ENCODE results near the gene MRPS18B. TPM values are rescaled to one million over a fixed set of nuclear protein-coding genes. Genes with fewer than 3 reads are reported as not detected.

MRPS18B gene
- total and polyA plus RNA-seq, 2 of the 13 experiments (the other 11 are each of a cell fraction or from before 2014, with no cell fraction given), result 125 to 131 TPM

DNA sequence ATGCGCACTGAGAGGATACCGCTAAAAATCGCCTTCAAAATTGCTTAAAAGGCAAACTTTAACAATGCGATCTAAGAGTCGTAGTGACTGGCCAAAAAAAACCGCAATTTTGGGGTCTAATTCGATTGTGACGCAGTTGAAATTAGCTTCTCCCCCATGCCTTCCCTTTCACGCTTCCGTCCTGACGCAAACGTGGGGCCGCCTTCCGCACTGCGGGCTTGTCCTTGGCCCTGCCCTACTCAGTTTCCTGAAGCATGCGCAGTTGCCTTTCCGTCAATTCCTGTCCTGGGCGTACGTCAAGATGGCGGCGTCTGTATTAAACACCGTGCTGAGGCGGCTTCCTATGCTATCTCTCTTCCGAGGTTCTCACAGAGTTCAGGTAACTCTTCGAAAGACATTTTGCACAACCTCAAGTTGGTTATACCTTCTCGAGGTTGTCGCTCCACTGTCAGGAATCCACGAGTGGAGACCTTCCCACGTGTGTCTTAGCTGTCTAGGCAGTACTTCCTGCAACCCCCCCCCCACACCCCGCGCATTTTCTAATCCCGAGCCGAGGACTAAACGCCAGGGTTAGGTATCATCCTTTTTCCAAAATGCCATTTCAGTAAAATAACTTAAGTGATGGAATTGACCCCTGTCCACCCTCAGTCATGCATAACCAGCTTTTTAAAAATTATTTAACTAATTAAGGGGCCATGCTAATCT, at the start of gene MRPS18B (continued):
- TF ChIP-seq HNRNPL (IDR thresholded peaks at IDR 0.05; ENCODE audit: low read depth, low read length) (no peak), NCOA1 (CRISPR knock-in tag; IDR thresholded peaks at IDR 0.05) (peak; percentile 15; the same call in 1 of the 2 replicates), NCOA2 (CRISPR knock-in tag; IDR thresholded peaks at IDR 0.05) (0 out of 2 replicates have a peak, but pooled peaks have one; percentile 1), ELF1 (CRISPR knock-in tag; IDR thresholded peaks at IDR 0.05) (peak; percentile 83), BHLHE40 (IDR thresholded peaks at IDR 0.05; ENCODE audit: low read length) (no peak), NFE2 (CRISPR knock-in tag; IDR thresholded peaks at IDR 0.05) (no peak), KDM3A (CRISPR knock-in tag; IDR thresholded peaks at IDR 0.05; ENCODE audit: low read depth) (peak; percentile 57), TOPORS (CRISPR knock-in tag; IDR thresholded peaks at IDR 0.05) (peak; percentile 62; the same call in 1 of the 2 replicates), ZNF331 (CRISPR knock-in tag; IDR thresholded peaks at IDR 0.05) (peak; percentile 40), ZNF570 (CRISPR knock-in tag; IDR thresholded peaks at IDR 0.05; ENCODE audit: borderline replicate concordance) (no peak), ZNF7 (CRISPR knock-in tag; IDR thresholded peaks at IDR 0.05) (no peak), SAP130 (CRISPR knock-in tag; IDR thresholded peaks at IDR 0.05; ENCODE audit: low read depth) (peak; percentile 96), ZNF564 (CRISPR knock-in tag; IDR thresholded peaks at IDR 0.05) (no peak), NR2F1 (CRISPR knock-in tag; IDR thresholded peaks at IDR 0.05) (peak in 1 of 2 experiments; percentile 53; a peak in 2 of 4 replicates), SOX6 (IDR thresholded peaks at IDR 0.05) (no peak), SOX6 (CRISPR knock-in tag; IDR thresholded peaks at IDR 0.05) (peak; percentile 75), SMARCC2 (IDR thresholded peaks at IDR 0.05) (no peak), KLF9 (CRISPR knock-in tag; IDR thresholded peaks at IDR 0.05; ENCODE audit: low read depth) (peak; percentile 3; the same call in 1 of the 2 replicates), ZSCAN12 (CRISPR knock-in tag; IDR thresholded peaks at IDR 0.05) (no peak), KDM2A (CRISPR knock-in tag; IDR thresholded peaks at IDR 0.05; ENCODE audit: borderline replicate concordance, low read depth) (no peak; the same call in 1 of the 2 replicates), RBM39 (IDR thresholded peaks at IDR 0.05; ENCODE audit: low read depth, low read length, poor library complexity, severe bottlenecking) (no peak)
- TF ChIP-seq, protein P1, sequence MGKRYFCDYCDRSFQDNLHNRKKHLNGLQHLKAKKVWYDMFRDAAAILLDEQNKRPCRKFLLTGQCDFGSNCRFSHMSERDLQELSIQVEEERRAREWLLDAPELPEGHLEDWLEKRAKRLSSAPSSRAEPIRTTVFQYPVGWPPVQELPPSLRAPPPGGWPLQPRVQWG (CRISPR knock-in tag; IDR thresholded peaks at IDR 0.05; ENCODE audit: borderline replicate concordance, low read depth), result no peak
- TF ChIP-seq, protein P2, sequence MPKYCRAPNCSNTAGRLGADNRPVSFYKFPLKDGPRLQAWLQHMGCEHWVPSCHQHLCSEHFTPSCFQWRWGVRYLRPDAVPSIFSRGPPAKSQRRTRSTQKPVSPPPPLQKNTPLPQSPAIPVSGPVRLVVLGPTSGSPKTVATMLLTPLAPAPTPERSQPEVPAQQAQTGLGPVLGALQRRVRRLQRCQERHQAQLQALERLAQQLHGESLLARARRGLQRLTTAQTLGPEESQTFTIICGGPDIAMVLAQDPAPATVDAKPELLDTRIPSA (CRISPR knock-in tag; IDR thresholded peaks at IDR 0.05; ENCODE audit: borderline replicate concordance), result no peak
- TF ChIP-seq, protein P3, sequence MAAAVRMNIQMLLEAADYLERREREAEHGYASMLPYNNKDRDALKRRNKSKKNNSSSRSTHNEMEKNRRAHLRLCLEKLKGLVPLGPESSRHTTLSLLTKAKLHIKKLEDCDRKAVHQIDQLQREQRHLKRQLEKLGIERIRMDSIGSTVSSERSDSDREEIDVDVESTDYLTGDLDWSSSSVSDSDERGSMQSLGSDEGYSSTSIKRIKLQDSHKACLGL (CRISPR knock-in tag; IDR thresholded peaks at IDR 0.05), result peak; percentile 96; the same call in 1 of the 2 replicates
- TF ChIP-seq, protein P4, sequence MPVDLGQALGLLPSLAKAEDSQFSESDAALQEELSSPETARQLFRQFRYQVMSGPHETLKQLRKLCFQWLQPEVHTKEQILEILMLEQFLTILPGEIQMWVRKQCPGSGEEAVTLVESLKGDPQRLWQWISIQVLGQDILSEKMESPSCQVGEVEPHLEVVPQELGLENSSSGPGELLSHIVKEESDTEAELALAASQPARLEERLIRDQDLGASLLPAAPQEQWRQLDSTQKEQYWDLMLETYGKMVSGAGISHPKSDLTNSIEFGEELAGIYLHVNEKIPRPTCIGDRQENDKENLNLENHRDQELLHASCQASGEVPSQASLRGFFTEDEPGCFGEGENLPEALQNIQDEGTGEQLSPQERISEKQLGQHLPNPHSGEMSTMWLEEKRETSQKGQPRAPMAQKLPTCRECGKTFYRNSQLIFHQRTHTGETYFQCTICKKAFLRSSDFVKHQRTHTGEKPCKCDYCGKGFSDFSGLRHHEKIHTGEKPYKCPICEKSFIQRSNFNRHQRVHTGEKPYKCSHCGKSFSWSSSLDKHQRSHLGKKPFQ (CRISPR knock-in tag; IDR thresholded peaks at IDR 0.05; ENCODE audit: insufficient replicate concordance), result no peak
- TF ChIP-seq, protein P5, sequence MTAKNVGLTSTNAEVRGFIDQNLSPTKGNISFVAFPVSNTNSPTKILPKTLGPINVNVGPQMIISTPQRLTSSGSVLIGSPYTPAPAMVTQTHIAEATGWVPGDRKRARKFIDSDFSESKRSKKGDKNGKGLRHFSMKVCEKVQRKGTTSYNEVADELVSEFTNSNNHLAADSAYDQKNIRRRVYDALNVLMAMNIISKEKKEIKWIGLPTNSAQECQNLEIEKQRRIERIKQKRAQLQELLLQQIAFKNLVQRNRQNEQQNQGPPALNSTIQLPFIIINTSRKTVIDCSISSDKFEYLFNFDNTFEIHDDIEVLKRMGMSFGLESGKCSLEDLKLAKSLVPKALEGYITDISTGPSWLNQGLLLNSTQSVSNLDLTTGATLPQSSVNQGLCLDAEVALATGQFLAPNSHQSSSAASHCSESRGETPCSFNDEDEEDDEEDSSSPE (CRISPR knock-in tag; IDR thresholded peaks at IDR 0.05), result peak; percentile 43; the same call in 1 of the 2 replicates

Measured in HepG2 (cell line).